ENCODE measurements around the gene RBM33.
"Not testable (repeated sequence)": the region's sequence is repeated elsewhere in the genome, so short reads cannot be mapped to it uniquely, and the experiment has no call there.

Gene RBM33

DNA sequence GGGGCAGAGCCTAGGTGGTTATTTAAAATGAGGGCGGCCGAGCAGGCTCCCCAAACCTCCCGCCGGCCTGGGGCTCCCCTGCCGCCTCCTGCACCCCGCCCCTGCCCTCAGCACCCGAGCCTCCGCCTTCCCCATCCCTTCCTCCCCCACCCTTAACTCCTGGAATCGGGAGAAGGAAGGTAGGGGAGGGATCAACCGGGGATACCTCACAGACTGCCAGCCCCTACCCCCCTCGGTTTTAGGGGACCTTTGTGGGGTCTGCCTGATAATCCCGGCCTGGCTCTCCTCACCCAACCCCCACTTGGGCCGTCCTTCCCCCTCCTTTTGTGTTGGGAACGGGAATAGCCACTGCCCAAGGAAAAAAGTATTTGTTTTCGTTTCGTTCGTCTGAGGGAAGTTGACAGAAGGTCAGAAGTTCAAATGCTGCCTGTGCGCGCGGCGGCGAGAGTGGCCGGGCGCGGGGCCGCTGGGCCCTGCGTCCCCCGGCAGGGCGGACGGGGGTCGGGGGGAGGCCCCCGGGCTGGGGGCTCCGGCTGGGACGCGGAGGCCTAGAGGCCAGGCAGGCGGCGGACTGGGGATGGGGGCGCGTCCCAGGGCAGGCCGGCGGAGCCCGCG is 165.0 kb downstream of the RBM33 start:
- no peak for DNase-seq (ENCODE audit: low read depth)

DNA sequence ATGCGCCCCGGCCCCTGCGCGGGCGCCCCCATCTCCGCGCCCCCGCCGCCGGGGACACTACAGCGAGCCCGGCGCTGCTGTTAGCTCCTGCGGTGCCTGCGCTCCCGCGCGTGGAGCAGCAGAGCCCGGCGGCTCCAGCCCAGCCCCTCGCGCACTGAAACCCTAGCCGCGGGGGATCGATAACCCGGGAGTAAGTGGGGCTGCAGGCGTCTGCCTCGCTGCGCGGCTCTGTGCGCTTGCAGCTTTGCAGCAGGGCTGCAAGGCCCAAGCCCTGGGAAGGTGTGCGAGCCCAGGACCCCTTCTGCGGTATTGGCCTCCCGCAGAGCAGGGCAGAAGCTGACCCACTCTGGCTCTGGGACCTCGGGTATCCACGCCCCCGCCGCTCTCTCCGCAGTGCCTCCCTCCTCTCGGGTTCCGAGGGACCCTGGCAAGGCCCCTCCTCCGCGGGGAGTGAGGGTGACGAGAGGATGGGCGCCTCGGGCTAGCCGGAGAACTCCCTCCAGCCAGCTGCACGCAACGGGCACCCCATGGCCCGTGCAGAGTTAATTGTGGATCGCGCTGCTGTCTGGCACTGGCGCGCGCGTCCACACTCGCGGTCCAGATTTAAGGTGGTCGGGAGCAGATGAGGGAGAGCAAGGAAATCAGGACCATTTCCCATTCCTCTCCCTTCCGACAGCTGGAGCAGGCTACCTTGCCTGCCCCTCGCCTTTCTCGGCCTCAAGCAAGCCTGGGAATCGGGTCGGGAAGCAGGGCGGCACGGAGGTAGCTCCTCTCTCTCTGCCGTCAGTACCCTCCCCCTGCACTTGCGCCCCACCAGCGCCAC is 165.7 kb downstream of the RBM33 start:
- DNase-seq (ENCODE audit: low read depth), result no peak

DNA sequence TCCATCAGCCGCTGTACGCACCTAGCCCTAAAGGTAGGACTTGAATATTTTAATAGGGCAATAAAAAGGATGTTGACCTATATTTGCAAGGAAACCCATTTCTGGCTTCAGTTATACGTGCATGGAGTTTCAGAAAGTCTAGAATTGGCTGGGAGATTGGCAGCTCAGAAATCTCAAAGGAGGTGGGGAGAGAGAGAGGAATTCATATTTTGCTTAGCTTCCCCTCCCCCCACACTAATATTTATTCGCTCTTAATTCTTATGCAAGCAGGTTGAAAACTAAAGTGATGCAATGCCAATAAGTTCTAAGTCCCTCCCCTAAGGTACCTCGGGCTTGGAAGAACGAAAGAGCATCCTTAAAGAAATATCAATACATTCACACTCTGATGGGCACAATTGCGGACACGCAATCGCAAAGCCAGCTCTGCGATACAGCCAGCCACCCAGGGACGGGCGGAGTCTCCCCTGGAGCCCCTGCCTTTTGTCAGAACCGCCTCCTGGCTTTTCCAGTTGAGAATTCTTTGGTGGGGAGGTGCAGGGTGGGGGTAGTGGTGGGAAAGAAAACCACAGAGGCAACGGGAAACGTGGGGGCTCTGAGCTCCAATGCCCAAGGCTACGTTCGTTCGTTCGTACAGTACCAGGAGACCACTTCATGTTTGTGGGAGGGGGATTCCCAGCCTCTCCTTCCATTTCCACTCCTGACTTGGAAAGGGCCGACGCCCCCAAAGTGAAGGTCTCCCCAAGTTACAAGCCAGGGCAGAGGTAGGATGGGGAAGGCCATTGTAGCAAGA is 166.5 kb downstream of the RBM33 start:
- DNase-seq (ENCODE audit: low read depth), result no peak

DNA sequence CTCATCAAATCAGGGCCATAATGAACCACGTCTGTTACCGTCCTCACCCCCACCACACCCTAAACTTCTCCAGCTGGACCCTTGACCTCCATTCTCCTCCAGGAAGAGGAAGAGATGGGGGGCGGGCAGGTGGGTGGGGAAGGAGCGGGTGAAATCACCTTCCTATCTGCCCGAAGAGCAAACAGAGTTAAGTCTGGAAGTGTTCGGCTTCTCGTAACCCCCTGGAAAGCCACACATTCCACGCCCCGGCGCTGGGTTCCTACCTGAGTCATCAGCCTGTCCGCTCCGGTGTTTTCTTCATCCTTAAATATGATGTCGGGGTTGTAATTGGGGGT is 167.1 kb downstream of the RBM33 start:
- DNase-seq (ENCODE audit: low read depth), result no peak

- no peak for DNase-seq (ENCODE audit: low read depth)
Measured at GRCh38 chr7:155811895-155812761, 167.7 kb downstream of the RBM33 start, which contains the start of gene SHH. SHH (minus strand) TSS chr7:155812463; CDS start chr7:155812122, 341 bp downstream.

- DNase-seq (ENCODE audit: low read depth), result no peak
Measured at GRCh38 chr7:155813125-155813524, 168.7 kb downstream of the RBM33 start.

DNA sequence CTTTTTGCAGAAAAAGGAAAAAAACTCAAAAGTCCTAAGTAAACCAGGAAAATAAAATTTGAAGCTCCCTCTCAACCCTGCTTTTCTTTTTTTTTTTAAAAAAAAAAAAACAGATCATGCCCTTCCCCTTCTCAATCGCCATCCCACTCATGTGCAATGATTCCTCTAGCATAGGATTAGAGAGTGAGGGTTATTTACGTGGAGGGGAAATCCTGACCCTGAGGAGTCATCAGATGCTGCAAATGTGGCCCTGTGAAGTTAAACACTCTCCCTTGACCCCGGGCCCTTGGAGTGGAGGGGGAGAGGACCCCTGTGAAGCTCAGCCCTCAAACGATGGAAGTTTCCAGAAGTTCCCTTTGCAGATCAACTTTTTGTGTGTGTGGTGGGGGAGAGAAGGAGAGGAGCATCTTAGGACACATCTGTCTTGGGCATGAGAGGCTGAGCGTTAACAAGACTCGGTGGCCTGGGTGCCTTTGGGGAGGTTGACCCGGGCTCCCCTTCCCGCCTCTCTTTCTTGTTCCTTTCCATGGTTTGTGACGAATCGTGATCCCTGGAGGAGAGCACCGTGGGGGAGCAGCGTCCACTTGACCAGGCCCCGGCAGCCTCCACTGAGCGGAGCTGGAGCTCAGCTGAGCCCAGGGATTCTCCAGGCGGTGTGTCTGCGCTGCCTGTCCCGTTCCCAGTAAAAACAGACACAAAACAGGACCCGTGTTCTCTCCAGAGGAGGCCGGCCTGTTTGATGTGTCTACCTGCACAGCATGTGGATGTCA is 169.3 kb downstream of the RBM33 start:
- no peak for DNase-seq (ENCODE audit: low read depth)

DNA sequence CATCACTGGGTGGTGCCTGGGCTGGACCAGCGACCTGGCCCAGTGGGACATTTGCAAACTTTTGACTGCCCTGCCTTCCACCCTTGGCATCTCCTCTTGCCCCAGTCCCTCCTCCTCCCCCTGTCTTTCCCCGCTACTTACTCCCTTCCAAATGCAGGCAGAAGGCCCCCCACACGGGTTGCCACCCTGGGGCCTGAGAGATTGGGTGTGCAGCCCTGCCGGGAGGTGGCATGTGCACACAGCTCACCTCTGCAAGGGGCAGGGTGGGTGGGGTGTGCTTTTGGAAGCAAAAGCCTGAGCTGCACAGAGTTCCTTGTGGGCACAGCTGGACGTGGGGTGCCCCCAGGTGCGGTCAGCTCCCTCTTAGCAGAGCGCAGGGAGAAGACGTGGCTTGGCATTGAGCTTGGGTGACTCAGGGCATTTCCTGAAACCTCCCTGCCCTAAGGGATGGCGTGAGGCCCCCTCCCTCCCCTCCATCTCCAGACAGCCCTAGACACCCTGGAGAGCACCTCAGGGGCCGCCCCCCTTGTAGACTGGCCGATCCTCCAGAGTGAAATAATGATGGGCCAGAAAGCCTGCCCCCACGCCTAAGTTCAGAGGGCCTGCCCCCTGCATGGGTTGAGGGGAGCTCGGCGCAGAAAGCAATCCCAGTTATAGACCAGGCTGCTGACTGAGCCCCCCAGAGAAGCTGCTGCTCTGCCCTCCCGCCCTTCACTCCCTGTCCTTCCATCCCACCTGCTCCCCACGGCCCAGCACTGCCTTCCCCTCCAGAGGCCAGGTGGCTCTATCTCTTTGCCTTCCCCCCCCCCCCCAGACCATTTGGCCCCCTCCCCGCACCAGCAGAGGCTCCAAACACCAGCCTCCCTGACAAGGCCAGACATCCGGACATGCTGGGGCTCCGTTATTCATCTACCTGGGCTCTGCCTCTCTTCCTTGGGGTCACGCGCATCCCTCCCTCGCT is 170.1 kb downstream of the RBM33 start:
- DNase-seq (ENCODE audit: low read depth), result no peak

DNA sequence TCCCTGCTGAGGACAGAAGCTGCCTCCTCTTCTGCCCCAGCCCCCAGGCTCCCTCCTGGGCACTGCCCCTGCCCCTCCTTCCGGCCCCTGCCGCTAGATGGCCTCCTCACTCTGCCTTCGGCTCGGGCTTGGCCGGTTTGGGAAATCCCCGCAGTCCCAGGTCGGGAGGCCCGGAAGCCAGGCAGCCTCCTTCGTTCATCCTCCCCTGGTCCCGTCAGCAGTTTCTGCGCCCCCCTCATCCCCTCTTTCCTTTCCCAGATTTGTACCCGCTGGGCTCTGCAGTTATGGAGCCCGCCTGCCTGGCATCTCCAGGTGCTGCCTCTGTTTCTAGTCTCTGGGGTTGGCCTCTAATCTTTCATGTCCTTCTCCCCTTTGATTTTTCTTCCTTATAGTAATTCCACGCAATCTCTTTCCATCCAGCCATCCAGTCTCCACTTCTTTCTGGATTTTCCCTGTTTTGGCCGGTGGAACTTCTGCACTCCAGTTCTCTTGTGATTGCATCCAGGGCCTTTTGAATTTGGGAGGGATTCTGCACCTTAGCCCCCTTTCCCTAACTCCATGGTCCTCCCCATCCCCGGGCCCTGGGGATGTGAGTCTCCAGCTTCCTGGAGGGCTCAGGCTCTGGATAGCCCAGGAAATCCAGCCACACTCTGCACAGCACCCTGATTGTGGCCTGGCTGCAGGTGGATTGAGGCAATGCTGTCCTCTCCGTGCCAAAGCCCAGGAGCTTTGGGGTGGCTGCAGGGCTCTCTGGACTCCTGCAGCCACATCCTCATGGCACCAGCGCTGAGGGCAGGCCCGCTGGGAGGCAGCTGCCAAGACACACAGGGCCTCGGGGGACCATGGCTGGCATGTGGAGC is 171.1 kb downstream of the RBM33 start:
- peak; percentile 11 for DNase-seq (ENCODE audit: low read depth)

DNA sequence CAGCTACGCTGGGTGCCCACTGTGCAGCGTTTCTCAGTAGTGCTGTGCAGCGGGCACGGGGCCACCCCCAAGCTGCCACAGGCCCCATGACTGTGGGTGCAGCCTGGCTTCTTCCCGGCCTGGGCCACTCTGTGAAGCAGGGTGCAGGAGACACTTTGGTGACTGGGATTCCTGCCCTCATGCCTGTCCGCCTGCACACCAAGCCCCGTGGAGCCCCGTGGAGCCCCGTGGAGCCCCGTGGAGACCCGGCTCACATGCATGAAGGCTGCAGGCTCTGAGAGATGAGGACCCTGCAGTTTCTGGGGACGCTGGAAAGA is 171.7 kb downstream of the RBM33 start:
- no peak for DNase-seq (ENCODE audit: low read depth)

- DNase-seq (ENCODE audit: low read depth), result no peak
Measured at GRCh38 chr7:155816996-155817395, 172.5 kb downstream of the RBM33 start.

DNA sequence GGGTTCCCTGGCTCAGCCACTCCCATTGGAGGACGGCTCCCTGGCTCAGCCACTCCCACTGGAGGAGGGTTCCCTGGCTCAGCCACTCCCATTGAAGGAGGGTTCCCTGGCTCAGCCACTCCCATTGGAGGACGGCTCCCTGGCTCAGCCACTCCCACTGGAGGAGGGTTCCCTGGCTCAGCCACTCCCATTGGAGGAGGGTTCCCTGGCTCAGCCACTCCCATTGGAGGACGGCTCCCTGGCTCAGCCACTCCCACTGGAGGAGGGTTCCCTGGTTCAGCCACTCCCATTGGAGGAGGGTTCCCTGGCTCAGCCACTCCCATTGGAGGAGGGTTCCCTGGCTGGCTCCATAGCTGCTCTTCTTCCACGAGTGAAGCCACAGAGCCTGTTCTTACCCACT is 173.1 kb downstream of the RBM33 start:
- not testable (repeated sequence) for DNase-seq (ENCODE audit: low read depth)

DNA sequence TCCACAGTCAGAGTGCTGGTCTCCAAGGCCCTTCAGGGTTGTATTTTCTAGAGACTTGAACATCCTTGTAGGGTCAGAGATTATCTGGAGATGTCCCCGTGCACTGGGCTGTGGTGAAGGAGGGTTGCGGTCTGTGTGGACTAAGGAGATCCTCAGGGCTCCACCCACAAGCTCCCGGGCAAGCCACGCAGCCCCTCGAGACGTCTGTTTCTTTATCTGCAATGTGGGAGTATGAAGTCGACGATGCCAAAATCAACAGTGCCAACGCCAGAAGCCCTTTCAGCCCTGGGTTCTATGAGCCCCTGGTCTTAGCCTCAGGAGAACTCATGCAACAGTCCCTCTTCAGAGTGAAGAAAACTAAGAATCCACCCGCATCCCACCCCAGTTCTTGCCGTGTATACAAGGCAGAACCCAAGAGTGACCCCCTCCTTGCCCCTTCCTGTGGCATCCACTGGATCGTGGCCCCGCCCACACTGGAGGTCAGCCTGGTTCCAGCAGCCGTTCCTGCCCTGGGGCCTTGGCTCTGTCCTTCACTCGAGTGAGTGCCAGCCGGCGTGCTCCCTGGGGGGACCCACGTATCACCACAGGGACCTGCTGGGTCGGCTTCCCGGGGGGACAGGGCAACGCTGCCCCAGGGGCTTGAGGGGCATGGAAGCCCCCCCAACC is 173.8 kb downstream of the RBM33 start:
- no peak for DNase-seq (ENCODE audit: low read depth)

- DNase-seq (ENCODE audit: low read depth), result no peak
Measured at GRCh38 chr7:155818820-155819168, 174.3 kb downstream of the RBM33 start.

DNA sequence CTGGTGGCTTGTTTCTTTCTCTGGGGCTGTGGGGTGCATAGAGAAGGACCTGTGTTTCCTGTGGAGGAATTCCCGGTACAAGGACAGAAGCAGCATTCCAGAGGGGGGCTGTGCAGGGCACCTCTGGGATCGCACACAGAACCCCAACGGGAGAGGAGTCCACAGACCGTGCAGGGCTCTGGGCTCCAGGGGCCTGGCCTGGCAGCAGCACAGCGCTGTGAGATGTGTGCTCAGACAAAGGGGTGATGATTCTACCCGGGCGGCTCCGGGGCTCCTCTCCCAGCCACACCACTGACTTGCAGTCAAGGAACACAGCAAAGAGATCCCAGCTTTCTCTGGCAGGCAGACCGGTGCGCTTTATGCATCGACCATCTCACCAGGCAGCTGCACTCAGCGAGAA is 174.7 kb downstream of the RBM33 start:
- no peak for DNase-seq (ENCODE audit: low read depth)

DNA sequence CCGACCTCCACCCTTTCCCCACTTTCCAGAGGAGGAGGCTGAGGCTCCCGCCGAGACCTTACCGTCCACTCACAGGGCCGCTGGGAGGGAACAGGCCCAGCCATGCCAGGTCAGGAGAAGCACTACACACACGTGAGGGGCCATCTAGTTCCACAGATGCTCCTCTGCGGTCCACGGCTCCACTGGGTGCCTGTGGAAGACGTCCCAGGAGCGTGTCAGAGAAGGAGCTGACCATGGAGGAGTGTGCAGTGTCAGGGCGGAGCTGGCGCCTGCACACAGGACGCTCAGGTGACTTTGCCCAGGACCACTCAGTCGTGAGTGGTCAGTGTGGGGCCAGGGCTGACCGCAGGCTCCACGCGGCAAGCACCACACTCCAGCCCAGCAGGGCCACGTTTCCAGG is 175.8 kb downstream of the RBM33 start:
- DNase-seq (ENCODE audit: low read depth), result no peak

DNA sequence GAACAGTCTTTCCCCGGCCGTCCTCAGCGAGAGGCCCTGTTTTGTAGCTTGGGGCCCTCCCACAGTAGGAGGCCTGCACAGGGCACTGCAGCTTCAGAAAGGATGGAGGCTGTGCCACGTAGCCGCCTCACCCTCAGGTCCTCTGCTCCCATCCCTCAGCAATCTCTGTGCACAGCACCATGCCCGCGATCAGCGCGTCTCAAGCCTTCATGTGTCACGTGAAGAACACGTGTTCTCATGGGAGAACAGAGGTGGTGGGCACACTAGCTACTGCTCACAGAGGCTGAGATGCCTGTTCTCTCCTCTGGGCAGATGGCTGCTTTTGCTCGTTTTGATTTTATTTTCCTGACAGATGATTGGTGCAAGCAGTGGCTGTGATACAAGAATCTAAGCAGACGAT is 176.3 kb downstream of the RBM33 start:
- DNase-seq (ENCODE audit: low read depth), result no peak

GRCh38 chr7:155821851-155822250 is 177.4 kb downstream of the RBM33 start:
- DNase-seq (ENCODE audit: low read depth), result no peak
